Measurements from ENCODE around the gene CSAD.
A peak's percentile ranks its signal among the peaks of the same experiment; 100 is the strongest.
"Not testable (repeated sequence)": the region's sequence is repeated elsewhere in the genome, so short reads cannot be mapped to it uniquely, and the experiment has no call there.

Gene CSAD

DNA sequence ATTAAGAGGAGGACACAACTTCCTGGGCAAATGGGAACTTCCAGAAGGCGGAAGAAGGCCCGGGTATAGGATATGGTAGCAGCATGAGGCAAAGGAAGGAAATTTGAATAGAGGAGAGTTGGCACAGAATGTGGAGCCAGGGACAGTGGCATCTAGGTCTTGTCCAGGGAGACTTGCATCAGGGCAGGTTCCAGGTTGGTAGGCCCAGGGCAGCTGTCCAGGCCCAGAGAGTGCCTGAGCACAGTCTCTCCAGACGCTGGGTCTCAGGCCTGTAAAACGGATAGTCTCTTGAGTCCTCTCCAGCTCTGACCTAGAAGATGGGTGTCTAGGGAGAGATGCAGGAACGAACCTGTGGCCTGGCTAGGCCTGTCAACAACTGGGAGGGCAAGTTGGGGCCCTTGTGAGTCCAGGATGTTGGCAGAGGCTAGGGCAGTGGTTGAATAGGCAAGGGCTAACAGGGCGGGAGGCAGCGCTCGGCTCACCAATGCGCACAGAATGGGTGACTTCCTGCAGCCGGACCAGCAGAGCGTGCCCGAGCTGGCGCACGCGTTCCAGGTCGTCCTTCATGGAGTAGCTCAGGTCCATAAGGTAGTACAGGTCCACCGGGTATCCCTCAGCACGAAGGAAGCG, 16.4 kb upstream of the CSAD start:
- DNase-seq, result no peak

DNA sequence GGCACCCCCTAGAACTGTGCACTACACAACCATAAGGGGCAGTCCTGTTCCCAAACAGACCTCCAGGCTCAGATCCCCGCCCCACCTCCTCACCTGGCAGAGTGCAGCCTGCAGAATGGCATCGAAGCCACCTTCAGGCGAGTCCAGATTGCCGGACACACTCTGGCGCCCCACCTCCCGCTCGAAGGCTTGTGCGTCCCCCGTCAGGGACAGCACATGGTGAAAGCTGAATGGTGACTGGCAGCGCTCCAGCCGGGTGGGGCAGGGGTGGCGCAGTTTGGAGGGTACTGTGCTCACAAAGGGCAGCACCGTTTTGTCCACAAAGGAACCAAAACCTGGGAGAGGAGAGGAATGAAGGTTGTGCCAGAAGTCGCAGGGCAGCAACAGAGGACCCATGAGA, 15.8 kb upstream of the CSAD start:
- no peak for DNase-seq

DNA sequence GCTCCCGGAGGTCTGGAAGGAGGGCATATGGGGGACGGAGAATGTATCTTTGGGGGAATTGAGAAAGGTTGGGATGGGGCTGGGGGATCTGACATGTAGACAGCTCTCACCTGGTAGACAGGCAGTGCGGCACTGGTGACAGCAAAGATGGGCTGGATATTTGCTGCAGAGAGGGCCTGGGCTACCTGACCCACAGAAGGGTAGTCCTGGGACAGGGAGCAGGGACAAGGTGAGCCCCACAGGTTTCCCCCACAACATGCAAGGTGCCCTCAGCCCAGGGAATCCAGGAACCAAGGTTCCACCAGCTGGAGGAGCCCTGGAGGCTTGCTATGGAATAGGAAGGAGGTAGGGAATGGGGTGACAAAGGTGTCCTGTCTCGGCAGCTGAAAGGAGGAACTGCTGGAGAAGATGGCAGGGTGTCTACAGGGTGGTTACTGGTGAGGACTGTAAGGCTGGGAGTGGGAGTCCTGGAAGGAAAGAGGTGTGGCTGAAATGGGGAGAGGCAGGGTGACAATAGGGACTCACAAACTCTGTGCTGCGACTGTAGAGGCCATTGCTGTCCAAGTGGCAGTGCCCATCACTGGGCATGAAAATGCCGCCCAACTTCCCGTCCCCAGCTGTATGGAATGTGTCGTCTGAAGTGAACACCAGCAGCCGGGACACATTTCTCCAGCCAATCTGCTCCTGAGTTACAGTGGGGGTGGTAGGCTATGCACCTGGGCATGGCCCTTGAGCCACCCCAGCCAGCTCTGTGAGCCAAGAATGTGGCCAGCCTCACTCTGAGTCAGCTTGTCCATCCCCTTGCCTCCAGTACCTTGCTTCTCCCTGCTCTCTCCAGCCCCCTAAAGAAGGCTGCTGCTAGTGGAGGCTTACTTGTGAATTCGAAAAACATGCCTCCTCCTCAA, 15.0 kb upstream of the CSAD start:
- DNase-seq, result no peak

DNA sequence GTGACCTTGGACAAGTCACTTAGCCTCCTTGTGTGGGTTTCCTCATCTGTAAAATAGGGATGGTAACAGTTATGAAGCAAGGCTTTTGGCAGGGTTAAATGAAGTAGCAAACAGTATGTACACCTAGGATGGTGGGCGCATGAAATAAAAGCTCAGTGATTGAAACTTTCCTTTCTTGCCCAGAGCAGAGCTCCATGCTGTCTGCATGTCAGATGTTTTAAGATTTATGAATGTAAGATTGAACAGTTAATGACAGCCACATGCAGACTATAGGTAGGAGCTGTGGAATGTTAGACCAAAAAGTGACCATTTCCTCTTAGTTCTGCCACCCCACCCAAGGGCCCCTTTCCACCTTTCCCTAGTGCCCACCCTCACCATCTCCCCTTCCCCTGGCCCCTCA, 14.2 kb upstream of the CSAD start:
- no peak for DNase-seq

DNA sequence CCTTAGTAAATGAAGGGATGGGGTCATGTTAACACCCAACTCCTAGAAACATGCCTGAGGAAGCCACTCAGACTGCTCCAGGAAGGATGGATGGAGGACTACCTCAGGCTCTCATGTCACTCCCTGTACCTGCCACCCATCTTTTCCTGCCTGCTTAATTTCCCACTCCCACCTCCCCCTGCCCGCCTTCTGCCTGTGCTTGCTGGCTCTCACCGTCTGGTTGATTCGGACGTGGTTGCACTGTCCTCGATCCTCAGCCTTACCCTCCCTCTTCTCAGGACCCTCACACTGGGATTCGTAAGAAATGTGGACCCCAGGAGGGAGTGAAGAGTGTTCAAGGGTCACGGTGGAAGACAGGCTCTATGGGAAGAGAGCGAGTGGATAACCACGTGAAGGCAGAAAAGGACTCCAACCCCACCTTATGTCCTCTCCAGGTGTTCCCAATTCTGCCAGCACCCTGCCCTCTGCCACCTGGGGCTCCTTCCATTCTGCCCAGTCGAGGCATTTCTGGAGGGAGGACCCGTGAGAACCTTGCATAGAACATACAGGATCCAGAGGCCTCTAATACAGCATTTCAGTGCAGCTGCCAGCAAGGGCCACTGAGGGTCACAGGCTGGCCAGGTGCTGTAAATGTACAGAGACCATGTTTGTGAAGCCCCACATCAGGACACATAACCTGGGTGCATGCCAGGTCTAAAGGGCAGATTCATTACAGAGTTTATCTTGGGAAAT, 13.4 kb upstream of the CSAD start:
- no peak for DNase-seq

DNA sequence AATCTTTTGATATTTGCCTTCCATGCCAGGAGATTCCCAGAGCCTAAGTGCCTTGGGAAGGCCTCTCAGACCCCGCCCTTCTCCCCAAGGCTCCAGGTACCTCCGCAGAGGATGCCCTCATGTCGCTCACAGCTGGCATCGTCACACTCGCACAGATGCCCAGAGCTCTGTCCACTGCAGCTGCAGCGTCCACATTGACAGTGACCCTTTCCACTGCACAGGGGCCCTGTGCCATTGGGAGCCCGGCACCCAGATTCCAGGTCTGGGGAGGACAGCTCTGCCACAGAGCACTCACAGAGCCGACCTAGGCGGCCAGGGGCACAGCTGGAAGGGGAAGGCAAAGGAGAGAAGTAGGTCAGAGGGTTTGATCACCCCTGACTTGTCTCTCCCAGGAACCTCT, 12.3 kb upstream of the CSAD start:
- no peak for DNase-seq

DNA sequence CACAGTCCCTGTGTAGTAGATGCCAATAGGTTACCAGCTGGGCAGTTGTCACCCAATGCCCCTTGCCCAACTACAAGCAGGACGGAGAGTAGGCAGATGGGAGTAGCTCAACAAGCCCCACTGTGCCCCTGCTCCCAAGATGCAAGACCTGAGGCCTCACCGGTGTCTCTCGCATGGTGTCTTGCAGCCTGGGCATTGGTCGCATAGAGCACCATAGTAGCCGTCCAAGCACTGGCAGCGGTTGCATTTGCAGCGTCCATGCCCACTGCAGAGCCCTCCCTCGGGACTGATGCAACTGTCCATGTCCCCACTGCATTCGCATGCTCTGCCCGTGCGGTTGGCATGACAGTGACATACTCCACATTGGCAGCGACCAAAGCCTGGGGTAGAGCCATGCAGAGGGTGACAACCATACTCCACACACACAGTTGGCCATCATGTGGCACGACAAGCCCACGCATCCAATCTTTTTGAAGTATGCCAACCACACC, 11.9 kb upstream of the CSAD start:
- no peak for DNase-seq

DNA sequence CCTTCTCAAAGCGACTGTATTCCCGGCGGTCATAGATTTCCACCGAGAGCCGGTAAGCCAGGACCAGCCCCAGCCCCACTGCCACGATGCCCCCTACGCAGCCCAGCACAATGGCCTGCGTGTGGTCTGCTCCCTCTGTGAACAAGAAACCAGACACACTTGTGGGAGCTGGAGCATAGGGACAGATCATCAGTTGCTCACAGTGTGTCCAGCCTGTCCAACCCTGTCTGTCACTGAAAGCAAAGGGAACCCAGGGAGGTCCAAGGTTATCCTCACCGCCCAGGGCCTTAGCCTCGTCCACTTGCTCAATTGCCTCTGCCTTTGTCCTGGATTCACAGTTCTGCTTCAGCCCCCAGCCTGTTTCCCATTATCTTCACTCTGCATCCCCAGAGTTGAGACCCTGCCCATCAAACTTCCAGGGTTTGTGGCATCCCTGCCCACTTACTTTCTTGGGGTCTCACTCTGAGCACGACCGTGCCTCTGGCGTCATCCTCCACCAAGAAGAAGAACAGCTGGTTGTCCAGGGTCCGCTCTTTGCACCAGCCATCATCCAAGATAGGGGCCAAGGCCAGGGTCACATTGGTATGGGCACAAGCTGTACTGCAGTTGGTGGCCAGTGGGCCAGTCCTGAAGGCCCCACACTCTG, 11.3 kb upstream of the CSAD start:
- no peak for DNase-seq

DNA sequence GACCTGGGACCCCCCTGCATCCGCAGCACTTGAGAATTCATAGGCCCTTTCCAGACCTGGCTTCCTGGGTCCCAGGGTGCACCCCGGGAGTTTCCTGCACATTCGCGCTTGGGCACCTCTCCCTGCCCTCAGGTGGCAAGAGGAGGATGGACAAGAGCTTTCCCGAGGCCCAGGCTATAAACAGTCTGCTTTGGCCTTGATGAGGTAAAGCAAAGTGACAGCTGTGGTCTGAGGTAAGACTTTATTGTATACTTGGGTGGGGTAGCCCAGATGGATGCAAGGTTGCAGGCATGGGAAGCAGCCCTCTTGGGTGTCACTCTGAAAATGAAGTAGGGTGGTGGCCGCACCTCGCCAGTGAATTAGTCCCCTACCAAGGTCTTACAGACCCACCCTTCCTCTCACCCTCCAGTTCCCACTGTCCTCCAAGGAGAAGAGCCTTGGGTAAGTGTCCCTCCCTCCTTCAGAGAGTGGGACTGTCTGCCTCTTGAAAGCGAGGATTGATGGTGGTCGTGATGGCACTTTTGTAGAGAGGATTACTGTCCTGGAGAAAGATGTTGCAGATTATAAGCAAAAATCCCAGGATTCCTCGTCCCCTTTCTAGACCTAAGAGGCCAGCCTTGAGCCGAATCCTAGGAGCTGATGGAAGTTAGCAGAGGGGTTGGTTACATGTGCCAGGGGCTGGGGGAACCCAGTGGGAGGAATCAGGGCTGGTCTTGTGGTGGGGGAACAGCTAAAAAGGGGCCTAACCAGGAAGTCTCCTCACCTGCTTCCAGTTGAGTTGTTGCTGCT, 10.6 kb upstream of the CSAD start:
- DNase-seq, result no peak

DNA sequence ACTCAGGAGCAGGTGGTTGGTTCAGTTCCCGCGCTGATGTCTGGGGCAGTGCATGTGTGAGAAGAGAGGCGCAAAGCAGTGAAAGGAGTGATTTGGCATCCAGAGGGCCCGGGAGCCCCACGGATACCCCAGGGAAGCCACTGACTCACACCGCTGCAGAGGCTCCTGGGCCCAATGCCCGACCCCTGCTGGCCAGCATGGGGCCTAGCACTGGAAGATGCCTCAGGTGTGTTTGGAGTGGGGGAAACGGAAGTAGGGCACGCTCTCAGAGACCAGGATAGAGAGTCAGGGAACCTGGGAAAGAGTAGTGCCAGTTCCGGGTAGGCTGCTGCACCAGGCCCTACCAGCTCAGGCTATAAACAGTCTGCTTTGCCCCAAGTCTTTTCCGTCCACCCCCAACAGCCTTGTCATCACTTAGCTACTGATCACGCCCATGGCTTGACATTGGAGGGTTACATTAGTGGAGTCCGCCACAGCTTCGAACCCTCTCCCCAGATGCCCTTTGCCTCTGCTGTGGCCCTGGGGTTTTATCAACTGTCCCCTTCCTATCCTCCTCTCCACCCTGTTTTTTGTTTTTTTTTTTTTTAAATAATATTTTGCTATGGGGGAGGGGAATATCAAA, 9.5 kb upstream of the CSAD start:
- peak; percentile 62 for DNase-seq

DNA sequence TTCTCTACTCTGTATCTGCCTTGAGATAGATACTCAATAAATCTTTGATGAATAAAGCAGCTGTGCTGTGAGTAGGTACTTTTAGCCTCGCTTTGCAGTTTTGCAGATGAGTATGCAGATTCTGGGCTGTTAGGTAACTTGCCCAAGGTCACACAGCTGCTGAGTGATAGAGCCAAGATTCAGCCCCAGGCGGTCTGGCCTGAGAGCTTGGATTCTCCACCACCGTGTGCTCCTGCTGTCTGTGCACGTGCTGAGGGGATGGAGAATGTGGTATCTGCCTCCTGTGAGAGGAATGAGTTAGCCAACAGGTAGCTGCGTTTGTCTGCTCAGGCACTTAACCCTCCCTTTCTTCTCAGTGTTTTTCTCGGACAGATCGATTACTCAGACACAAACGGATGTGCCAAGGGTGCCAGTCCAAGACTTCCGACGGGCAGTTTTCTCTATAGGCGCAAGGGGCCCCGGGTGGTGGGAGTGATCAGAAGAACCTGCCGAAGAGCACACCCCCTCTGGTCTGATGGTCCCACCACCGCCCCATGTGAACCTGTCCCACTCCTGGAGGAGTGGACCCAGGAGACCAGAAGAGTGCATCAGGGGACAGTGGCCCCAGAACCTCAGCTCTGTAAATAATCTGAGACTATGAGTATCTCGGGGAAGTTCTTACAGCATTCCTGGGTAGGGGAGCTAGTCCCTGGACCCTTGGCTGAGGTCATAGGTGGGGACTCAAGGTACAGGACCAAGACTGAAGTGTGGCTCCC, 6.6 kb upstream of the CSAD start:
- no peak for DNase-seq

DNA sequence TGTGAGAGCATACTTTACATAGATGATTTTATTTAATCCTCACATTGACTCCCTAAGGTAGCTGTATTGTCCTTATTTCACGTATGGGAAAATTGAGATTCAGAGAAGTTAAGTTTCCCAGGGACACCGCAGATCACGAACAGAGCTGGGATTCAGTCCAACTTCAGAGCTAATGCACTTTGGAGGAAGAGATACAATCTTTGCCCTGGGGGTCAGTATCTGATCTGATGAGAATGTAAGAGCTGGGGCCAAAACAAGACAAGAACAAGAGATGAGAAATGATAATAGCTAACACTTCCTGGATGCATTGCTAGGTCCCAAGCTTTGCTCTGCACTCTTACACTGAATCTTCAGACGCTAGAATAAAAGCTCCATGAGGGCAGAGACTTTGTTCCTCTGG, 6.0 kb upstream of the CSAD start:
- no peak for DNase-seq

DNA sequence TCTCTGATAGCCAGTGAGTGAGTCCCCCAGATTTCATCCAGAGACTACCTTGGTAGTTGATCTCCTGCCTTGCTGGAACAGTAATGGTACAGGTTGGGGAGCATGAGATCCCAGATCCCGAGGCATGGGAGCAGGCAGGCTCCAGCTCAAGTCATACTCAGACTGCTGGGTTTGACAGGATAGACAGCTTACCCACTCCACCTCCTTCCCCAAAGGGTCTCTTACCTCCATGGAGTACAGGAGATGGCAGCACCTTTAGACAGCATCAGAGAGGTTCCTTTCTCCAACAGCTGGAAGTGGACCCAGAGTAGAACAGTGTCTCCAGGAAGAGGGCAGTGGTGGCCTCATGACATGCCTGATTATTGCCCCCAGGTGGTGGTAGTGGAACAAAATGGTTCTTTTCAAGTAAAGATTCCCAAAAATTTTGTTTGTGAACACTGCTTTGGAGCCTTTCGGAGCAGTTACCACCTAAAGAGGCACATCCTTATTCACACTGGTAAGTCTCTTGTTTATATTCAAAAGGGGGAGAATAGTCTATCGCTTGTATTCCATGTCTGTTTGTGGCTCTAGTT, 4.9 kb upstream of the CSAD start:
- no peak for DNase-seq

DNA sequence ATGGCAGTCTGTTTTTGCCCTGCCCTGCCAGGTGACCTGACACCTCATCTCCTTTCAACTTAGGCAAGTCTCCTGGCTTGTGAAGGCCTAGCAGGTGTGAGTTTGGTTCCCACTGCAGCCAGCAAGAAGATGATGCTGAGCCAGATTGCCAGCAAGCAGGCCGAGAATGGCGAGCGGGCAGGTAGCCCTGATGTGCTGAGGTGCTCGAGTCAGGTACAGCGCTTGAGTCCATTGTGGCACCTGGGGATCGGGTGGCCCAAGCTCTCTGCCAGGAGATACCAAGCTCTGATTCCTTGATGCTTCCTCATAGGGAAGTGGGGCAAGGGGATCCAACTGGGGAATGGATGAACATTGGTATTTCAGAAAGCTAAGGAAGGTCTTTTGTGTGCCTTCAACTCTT, 4.1 kb upstream of the CSAD start:
- DNase-seq, result no peak

DNA sequence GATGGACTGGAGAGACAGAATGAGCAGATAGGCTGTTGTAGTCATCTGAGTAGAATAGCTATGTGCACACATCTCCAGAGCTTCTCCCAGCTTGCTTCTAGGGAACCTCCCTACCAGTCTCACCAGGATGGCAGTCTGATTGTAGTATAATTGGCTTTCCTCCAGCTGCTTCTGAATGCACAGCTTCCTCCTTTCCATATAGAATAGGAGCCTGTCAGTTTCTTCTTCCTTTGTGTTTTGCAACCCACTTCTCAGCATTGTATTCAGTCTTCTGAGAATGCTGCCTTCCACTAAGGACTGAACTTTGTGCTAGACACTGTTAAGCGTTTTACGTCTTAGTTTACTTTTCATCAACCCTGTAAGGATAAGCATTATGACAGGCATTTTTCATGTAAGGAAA, 2.2 kb upstream of the CSAD start:
- no peak for DNase-seq

DNA sequence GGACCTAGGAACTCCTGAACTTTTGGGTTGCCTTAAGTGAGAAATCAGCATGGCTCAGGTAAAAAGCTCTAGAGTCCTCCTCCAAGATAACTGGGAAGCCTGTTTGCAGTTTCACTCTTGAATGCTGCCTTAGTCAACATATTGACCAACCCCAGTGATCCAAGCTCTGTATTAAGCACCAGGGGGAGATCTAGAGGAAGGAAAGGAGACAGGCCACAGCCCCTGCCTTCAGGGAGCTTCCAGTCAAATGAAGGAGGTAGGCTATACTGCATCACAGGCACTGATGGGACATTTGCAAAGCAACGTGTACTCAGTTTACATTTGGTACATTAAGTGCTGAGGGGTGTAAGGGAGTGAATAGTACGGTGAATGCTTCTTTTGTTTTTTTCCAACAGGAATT, 1.2 kb upstream of the CSAD start:
- DNase-seq, result no peak

DNA sequence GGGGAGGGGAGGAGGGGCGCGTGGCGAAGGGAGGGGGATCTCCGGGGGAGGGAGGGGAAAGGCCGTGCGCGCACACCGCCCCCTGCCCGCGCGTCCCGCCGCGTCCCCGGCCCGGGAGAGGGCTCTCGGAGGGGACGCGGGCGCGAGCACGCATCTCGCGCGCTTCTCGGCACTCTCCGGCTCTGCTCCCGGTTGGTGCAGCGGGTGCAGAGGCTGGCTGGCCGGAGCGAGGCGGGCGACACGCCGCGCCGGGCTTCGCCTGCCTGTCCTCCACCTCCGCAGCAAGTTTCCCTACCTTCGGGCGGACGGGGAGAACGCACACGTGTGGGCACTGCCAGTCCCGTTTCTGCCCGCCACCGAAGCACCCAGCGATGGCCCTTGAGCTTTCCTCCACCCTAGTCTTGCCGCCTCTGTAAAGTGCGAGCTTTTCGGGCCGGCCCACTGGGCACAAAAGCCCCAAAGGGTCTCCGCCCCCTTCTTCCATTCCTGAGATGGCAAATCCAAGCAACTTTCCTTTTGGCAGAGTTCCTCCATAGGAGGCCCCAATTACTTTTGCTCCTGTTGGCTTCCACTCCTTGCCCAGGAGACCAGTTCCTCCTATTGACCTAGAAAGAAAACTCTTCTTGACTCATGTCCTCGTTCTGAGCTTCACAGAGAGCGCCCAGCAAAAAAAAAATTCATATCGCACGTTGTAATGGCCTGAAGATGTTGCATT, 363 bp upstream of the CSAD start:
- peak; percentile 81 for DNase-seq

DNA sequence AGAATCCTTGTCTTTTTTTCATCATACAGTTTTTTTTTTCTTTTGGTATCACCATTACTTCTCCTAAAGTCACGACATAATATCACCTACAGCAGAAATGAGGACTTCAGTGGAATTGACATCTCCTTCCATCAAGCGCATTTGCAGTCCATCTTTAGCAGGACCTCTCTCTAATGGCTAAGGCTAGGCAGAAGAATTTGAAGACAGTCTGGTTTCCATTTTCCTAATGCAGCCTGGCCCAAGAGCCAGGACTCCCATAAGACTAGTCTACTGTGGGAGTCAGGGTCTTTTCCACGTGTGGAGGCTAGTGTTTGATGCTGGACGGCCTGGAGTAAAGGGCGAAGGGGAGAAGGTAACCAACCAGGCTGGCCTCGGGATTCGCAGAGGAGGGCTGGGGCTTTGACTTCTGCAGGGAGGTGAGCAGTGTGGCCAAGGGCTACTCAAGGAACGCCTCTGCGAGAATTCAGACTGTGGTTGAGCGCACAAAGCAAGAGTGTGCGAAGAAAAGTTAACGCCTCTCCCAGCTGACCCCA, 972 bp downstream of the CSAD start:
- no peak for DNase-seq

DNA sequence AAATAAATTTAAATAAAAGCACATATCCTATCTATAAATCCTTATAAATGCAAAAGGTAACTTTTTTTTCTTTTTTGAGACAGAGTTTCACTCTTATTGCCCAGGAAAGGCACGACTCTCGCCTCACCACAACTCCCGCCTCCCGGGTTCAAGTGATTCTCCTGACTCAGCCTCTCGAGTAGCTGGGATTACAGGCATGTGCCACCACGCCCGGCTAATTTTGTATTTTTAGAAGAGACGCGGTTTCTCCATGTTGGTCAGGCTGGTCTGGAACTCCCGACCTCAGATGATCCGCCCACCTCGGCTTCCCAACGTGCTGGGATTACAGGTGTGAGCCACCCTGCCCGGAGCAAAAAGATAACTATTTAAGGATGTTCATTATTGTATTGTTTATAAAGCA, 1.9 kb downstream of the CSAD start:
- DNase-seq, result not testable (repeated sequence)

DNA sequence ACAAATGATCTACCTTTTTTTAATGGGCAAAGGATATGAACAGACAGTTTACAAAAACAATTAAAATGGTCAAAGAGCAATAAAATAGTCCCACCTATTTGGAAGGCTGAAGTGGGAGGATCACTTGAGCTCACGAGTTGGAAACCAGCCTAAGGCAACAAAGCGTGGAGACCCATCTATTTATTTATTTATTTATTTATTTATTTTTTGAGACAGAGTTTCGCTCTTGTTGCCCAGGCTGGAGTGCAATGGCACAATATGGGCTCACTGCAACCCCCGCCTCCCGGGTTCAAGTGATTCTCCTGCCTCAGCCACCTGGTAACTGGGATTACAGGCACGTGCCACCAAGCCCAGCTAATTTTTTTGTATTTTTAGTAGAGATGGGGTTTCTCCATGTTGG, 3.3 kb downstream of the CSAD start:
- not testable (repeated sequence) for DNase-seq

Measured in fibroblast of skin of abdomen (primary cell).